Measurements from ENCODE around the gene HLA-B.

Gene HLA-B

GRCh38 chr6:31352310-31352682, 4.7 kb downstream of the HLA-B start:
- Histone ChIP-seq H3K4me1 (ENCODE audit: control insufficient read depth, insufficient read depth, low read length) (peaks cover 13% of the 10 kb centered on the region), H3K27me3 (ENCODE audit: control insufficient read depth in 1 of 2, insufficient read depth in 2 of 2, low read length in 2 of 2) (peaks cover 0 to 2% of the 10 kb centered on the region in 2 donors), H3K9ac (ENCODE audit: low read length in 2 of 2) (no peak overlapping the region), H3K27ac (ENCODE audit: low read length) (no peak overlapping the region), H3K9me3 (ENCODE audit: control insufficient read depth in 2 of 2, low read length in 2 of 2) (no peaks in the 10 kb centered on the region), H3K36me3 (ENCODE audit: control insufficient read depth in 2 of 2, insufficient read depth in 2 of 2, low read length in 2 of 2) (peaks cover 7 to 15% of the 10 kb centered on the region in 2 donors), H3K4me3 (ENCODE audit: low read length in 2 of 2) (no peak overlapping the region)

GRCh38 chr6:31351401-31352309, 5.3 kb downstream of the HLA-B start:
- H3K4me1 ChIP-seq (ENCODE audit: control insufficient read depth, insufficient read depth, low read length), result peaks cover 12% of the 10 kb centered on the region
- no peak overlapping the region for H3K4me3 ChIP-seq (ENCODE audit: low read length in 2 of 2)
- H3K9ac ChIP-seq (ENCODE audit: low read length in 2 of 2), result no peak overlapping the region
- H3K36me3 ChIP-seq (ENCODE audit: control insufficient read depth in 2 of 2, insufficient read depth in 2 of 2, low read length in 2 of 2), result peaks cover 7 to 15% of the 10 kb centered on the region in 2 donors
- no peaks in the 10 kb centered on the region for H3K9me3 ChIP-seq (ENCODE audit: control insufficient read depth in 2 of 2, low read length in 2 of 2)
- H3K27me3 ChIP-seq (ENCODE audit: control insufficient read depth in 1 of 2, insufficient read depth in 2 of 2, low read length in 2 of 2), result peaks cover 0 to 2% of the 10 kb centered on the region in 2 donors
- no peak overlapping the region for H3K27ac ChIP-seq (ENCODE audit: low read length)

GRCh38 chr6:31351033-31351380, 6.0 kb downstream of the HLA-B start:
- peaks cover 7 to 15% of the 10 kb centered on the region in 2 donors for H3K36me3 ChIP-seq (ENCODE audit: control insufficient read depth in 2 of 2, insufficient read depth in 2 of 2, low read length in 2 of 2)
- H3K9ac ChIP-seq (ENCODE audit: low read length in 2 of 2), result no peak overlapping the region
- H3K4me1 ChIP-seq (ENCODE audit: control insufficient read depth, insufficient read depth, low read length), result peaks cover 12% of the 10 kb centered on the region
- no peak overlapping the region for H3K4me3 ChIP-seq (ENCODE audit: low read length in 2 of 2)
- H3K27me3 ChIP-seq (ENCODE audit: control insufficient read depth in 1 of 2, insufficient read depth in 2 of 2, low read length in 2 of 2), result peaks cover 0 to 2% of the 10 kb centered on the region in 2 donors
- no peaks in the 10 kb centered on the region for H3K9me3 ChIP-seq (ENCODE audit: control insufficient read depth in 2 of 2, low read length in 2 of 2)
- no peak overlapping the region for H3K27ac ChIP-seq (ENCODE audit: low read length)

- H3K36me3 ChIP-seq (ENCODE audit: control insufficient read depth in 2 of 2, insufficient read depth in 2 of 2, low read length in 2 of 2), result peaks cover 7 to 15% of the 10 kb centered on the region in 2 donors
- H3K4me1 ChIP-seq (ENCODE audit: control insufficient read depth, insufficient read depth, low read length), result peaks cover 9% of the 10 kb centered on the region
- no peak overlapping the region for H3K4me3 ChIP-seq (ENCODE audit: low read length in 2 of 2)
- H3K9me3 ChIP-seq (ENCODE audit: control insufficient read depth in 2 of 2, low read length in 2 of 2), result no peaks in the 10 kb centered on the region
- no peak overlapping the region for H3K27ac ChIP-seq (ENCODE audit: low read length)
- peaks cover 0 to 2% of the 10 kb centered on the region in 2 donors for H3K27me3 ChIP-seq (ENCODE audit: control insufficient read depth in 1 of 2, insufficient read depth in 2 of 2, low read length in 2 of 2)
- H3K9ac ChIP-seq (ENCODE audit: low read length in 2 of 2), result no peak overlapping the region
These were observed 6.6 kb downstream of the HLA-B start for GRCh38 chr6:31350196-31351032.

- H3K4me1 ChIP-seq (ENCODE audit: control insufficient read depth, insufficient read depth, low read length), result no peaks in the 10 kb centered on the region
- no peak overlapping the region for H3K9ac ChIP-seq (ENCODE audit: low read length in 2 of 2)
- H3K27ac ChIP-seq (ENCODE audit: low read length), result no peak overlapping the region
- H3K4me3 ChIP-seq (ENCODE audit: low read length in 2 of 2), result no peak overlapping the region
- H3K36me3 ChIP-seq (ENCODE audit: control insufficient read depth in 2 of 2, insufficient read depth in 2 of 2, low read length in 2 of 2), result peaks cover 4 to 8% of the 10 kb centered on the region in 2 donors
- H3K9me3 ChIP-seq (ENCODE audit: control insufficient read depth in 2 of 2, low read length in 2 of 2), result no peaks in the 10 kb centered on the region
- peaks cover 0 to 2% of the 10 kb centered on the region in 2 donors for H3K27me3 ChIP-seq (ENCODE audit: control insufficient read depth in 1 of 2, insufficient read depth in 2 of 2, low read length in 2 of 2)
These were observed 7.7 kb downstream of the HLA-B start for GRCh38 chr6:31349301-31349700.

GRCh38 chr6:31345026-31345730, 11.8 kb downstream of the HLA-B start:
- H3K9me3 ChIP-seq (ENCODE audit: control insufficient read depth in 2 of 2, low read length in 2 of 2), result no peaks in the 10 kb centered on the region
- H3K4me1 ChIP-seq (ENCODE audit: control insufficient read depth, insufficient read depth, low read length), result no peaks in the 10 kb centered on the region
- peaks cover 0 to 6% of the 10 kb centered on the region in 2 donors for H3K27me3 ChIP-seq (ENCODE audit: control insufficient read depth in 1 of 2, insufficient read depth in 2 of 2, low read length in 2 of 2)
- H3K9ac ChIP-seq (ENCODE audit: low read length in 2 of 2), result no peak overlapping the region
- no peaks in the 10 kb centered on the region for H3K36me3 ChIP-seq (ENCODE audit: control insufficient read depth in 2 of 2, insufficient read depth in 2 of 2, low read length in 2 of 2)
- no peak overlapping the region for H3K27ac ChIP-seq (ENCODE audit: low read length)
- no peak overlapping the region for H3K4me3 ChIP-seq (ENCODE audit: low read length in 2 of 2)

GRCh38 chr6:31340228-31340627, 16.8 kb downstream of the HLA-B start:
- Histone ChIP-seq H3K9ac (ENCODE audit: low read length in 2 of 2) (no peak overlapping the region), H3K4me3 (ENCODE audit: low read length in 2 of 2) (no peak overlapping the region), H3K4me1 (ENCODE audit: control insufficient read depth, insufficient read depth, low read length) (no peaks in the 10 kb centered on the region), H3K36me3 (ENCODE audit: control insufficient read depth in 2 of 2, insufficient read depth in 2 of 2, low read length in 2 of 2) (no peaks in the 10 kb centered on the region), H3K27me3 (ENCODE audit: control insufficient read depth in 1 of 2, insufficient read depth in 2 of 2, low read length in 2 of 2) (peaks cover 0 to 3% of the 10 kb centered on the region in 2 donors), H3K27ac (ENCODE audit: low read length) (no peak overlapping the region), H3K9me3 (ENCODE audit: control insufficient read depth in 2 of 2, low read length in 2 of 2) (peaks cover 0 to 20% of the 10 kb centered on the region in 2 donors)

- H3K4me1 ChIP-seq (ENCODE audit: control insufficient read depth, insufficient read depth, low read length), result no peaks in the 10 kb centered on the region
- peaks cover 0 to 20% of the 10 kb centered on the region in 2 donors for H3K9me3 ChIP-seq (ENCODE audit: control insufficient read depth in 2 of 2, low read length in 2 of 2)
- no peak overlapping the region for H3K27ac ChIP-seq (ENCODE audit: low read length)
- H3K36me3 ChIP-seq (ENCODE audit: control insufficient read depth in 2 of 2, insufficient read depth in 2 of 2, low read length in 2 of 2), result no peaks in the 10 kb centered on the region
- no peak overlapping the region for H3K4me3 ChIP-seq (ENCODE audit: low read length in 2 of 2)
- peaks cover 0 to 3% of the 10 kb centered on the region in 2 donors for H3K27me3 ChIP-seq (ENCODE audit: control insufficient read depth in 1 of 2, insufficient read depth in 2 of 2, low read length in 2 of 2)
- no peak overlapping the region for H3K9ac ChIP-seq (ENCODE audit: low read length in 2 of 2)
These were observed 17.8 kb downstream of the HLA-B start for GRCh38 chr6:31339210-31339609.

GRCh38 chr6:31336896-31337496, 20.0 kb downstream of the HLA-B start:
- Histone ChIP-seq H3K9me3 (ENCODE audit: control insufficient read depth in 2 of 2, low read length in 2 of 2) (peaks cover 0 to 20% of the 10 kb centered on the region in 2 donors), H3K4me3 (ENCODE audit: low read length in 2 of 2) (peak overlapping the region in 1 of 2 donors; percentile 46), H3K27me3 (ENCODE audit: control insufficient read depth in 1 of 2, insufficient read depth in 2 of 2, low read length in 2 of 2) (peaks cover 0 to 3% of the 10 kb centered on the region in 2 donors), H3K36me3 (ENCODE audit: control insufficient read depth in 2 of 2, insufficient read depth in 2 of 2, low read length in 2 of 2) (no peaks in the 10 kb centered on the region), H3K4me1 (ENCODE audit: control insufficient read depth, insufficient read depth, low read length) (no peaks in the 10 kb centered on the region), H3K9ac (ENCODE audit: low read length in 2 of 2) (no peak overlapping the region), H3K27ac (ENCODE audit: low read length) (no peak overlapping the region)

All from stomach smooth muscle (tissue), 2 donors.